T-helper 1 cell treated with Interleukin-12 subunit alpha and Interleukin-12 subunit beta and Interleukin-4 antibody, amounts not matched to agents 30 ng/mL and 1 ng/mL, for 36 hours (primary cell): ENCODE data around the gene HOXA7. TPM values are rescaled to one million over a fixed set of nuclear protein-coding genes. Genes with fewer than 3 reads are reported as not detected.

ENCODE experiments used
- intact Hi-C: fragments of 100-400 bp; cut with micrococcal nuclease; formaldehyde crosslinking; loops from one replicate; pipeline ENCODE4 v1.15.1; 2024
- total RNA-seq: library from RNA; stranded (reverse); gene quantifications from 2 replicates; pipeline ENCODE4 v1.2.3, GENCODE V29; 2022

The HOXA7 gene
- total RNA-seq, 1 donor from 2014 or later = not detected

GRCh38 chr7:27124096-27124901, 32.2 kb downstream of the HOXA7 start:
- intact Hi-C loops = no loop called here

GRCh38 chr7:27123477-27124053, 32.9 kb downstream of the HOXA7 start:
- intact Hi-C loops = no loop called here

DNA sequence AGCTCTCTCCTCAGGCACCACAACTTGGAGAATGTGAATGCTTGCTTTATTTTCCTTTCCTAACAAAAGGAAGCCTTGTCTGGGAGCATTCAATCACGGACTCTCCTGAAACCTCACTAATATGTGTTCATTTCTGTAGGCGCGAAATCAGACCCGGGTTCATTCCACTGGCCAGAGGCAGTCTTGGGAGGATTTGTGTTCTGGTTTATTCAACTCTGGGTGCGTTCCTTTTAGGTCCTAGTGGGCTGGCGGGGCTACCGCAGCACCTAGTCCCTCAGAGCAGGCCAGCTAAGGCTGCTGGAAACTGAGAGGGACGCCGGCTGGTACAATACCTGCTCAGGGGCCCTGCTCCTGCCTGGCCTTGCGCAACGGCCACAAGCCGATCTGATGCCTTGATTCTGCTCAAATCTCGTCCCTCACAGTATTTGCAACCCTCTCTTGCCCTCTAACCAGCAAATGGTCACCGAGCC, 33.4 kb downstream of the HOXA7 start:
- intact Hi-C loops = no loop called here

- intact Hi-C loops = no loop called here
Observed at GRCh38 chr7:27122077-27122910, 34.2 kb downstream of the HOXA7 start.

DNA sequence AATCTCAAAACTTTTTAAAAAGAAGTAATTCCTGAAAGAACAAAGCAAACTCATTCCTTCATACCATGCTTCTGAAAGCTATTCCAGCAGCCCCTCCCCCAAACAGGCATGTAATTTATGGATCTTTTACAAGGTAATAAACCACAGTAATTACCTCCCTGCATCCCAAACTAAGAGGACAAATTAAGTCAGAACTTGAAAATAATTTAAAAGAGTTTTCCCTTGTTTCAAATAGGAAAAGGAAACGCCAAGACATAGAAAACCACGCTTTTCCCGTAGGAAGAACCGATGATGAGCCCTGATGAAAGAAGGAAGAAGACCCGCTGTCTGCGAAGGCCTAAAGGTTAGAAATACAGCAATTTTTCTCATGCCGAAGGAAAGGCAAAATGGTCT, 34.8 kb downstream of the HOXA7 start:
- intact Hi-C loops = no loop called here

DNA sequence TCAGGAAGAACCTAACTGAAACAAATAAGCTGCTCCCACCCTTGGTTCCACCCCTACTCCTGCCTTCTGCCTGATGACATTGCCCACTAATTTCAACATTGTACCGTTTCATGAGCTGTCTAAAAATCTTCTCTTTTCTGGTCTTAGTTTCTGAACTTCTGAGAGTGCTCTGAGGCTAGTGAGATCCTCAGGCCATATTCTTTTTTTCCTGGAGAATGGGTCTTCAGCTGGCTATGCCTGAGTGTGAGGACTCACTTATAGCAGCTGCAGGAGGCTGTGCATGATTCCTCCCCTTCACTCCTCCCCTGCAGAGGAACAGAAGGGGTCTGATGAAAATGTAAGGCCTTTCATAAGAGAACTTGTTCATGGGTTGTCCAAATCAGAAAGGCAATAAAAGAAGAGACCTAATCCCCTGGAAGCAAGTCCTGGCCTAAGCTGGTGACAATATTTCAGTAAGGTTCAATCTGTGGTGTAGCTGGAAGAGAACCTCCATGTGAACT, 37.0 kb downstream of the HOXA7 start:
- intact Hi-C loops = no loop called here

DNA sequence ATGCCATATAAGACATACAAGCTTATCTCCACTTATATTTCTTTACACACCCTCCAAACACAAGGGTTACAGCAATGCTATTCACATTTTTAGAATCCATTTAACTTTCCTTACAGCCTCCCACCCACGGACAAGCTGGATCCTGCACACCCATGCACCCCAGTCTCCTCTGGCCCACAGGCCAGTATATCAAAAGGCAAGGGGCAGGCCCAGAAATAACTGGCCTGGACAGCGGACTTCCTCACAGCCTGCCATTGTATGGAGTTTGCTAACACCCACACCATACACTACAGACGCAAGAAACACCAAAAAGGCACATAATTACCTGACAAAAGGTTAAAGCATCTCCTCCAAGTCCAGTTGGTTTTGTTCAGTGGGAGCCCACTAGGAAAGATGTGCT, 37.9 kb downstream of the HOXA7 start:
- intact Hi-C loops = no loop called here

- intact Hi-C loops = no loop called here
Observed at GRCh38 chr7:27117887-27118491, 38.5 kb downstream of the HOXA7 start.

GRCh38 chr7:27116962-27117886, 39.3 kb downstream of the HOXA7 start:
- intact Hi-C loops = no loop called here

GRCh38 chr7:27116031-27116961, 40.2 kb downstream of the HOXA7 start:
- intact Hi-C loops = no loop called here

- intact Hi-C loops = no loop called here
Observed at GRCh38 chr7:27115221-27116026, 41.1 kb downstream of the HOXA7 start.

- intact Hi-C loops = no loop called here
Observed at GRCh38 chr7:27114881-27115220, 41.6 kb downstream of the HOXA7 start.

DNA sequence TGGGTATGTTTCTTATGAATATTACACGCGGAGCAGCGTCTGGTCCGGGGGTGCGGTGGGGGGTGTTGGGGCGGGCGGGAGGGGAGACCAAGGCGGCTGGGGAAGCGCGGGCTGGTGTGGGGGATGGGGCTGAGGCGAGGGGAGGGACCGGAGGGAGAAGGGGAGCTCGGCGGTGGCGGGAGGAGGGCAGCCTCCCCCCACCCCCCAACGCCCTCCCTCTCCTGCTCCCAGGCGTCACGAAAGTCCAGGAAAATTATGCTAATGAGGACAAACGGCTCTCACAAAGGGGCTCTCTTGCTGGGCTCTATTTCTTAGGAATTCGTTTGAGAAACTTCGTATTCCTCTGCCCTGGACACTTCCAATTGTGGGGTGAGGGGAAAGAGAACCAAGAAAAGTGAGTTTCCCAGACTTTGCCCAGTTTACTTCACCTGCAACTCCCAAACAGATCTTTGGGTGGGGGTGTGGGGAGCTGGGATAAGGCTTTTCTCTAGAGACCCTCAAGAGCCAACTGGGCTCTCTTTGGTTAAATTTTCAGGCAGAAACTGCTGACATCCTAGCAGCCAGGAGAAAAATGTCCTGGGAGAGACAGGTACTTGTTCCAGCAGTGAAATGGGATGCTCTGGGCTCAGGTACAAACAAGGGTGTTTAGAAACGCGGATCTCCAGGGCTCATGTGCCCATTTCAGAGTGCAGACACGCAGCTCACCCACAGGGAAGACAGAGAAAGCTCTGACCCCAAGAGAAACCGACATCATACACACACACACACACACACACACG, 42.3 kb downstream of the HOXA7 start:
- intact Hi-C loops = no loop called here

DNA sequence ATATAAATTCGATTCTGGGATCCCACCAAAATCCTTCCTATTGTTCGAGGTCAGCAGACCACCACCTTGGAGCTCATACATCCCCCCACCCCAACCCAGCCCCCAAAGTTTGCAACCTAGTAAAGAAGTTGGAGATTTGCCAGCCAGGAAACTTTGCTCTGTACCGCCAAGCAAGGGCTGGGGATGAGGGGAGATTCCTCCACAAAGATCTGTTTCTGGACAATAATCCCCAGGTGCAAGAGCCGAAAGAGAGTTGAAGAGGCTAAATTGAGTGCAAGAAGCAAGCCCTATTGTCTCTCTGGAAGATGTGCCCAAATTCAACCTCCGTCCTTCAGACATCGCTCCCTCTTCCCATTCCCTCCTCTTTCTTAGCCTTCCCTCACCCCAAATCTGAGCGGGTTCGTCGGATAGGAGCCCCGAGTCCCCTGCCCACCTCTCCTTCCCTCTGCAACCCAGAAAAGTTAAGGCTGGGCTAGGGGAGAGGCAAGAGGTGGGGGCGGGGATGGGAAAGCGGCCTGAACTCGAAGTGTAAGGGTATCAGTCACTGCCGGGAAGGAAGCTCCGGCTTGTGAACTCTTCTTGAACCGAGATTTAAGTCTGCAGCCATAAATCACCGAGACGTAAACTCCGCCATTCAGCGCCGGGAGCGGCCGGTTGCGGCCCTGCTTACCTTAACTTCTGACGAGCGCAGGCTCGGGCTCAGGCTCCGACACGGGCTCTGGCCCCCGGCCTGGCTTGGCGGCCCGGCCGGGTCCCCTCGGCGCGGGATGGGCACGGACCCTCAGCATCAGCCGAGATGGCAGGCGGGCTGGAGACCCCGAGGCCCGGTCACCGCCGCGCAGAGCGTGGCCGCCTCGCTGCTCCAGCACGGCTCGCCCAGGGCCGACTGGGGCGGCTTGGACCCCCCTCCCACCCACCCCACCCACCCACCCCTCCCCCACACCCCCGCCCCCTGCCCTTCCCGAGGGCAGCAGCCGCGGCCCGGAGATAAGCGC, 43.2 kb downstream of the HOXA7 start:
- intact Hi-C loops = no loop called here

DNA sequence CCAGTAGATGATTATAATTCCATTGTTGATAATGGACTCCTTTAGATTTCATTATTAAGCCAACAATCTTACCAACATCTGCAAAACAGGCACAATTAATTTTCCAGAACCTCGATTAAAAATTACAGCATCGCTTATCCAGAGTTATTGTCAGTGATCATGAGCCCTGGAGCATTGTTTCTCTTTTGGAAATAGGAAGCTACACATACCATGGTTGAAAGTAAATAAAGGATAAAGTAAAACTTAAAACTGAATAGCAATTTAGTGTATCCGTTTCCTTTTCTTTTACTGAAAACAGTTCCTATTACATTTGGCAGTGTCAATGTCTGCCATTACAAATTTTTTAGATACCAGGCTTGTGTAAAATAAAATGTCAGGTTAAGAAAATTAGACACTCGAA, 44.1 kb downstream of the HOXA7 start:
- intact Hi-C loops = no loop called here

GRCh38 chr7:27111751-27112277, 44.7 kb downstream of the HOXA7 start:
- intact Hi-C loops = no loop called here
